Measurements from ENCODE around the gene FUNDC2.

- no peak for TF ChIP-seq CTCF (IDR thresholded peaks at IDR 0.05)
- no peak for TF ChIP-seq POLR2A (IDR thresholded peaks at IDR 0.05)
These were observed 6.1 kb upstream of the FUNDC2 start for GRCh38 chrX:155020591-155020990.

Data from adrenal gland (tissue), 5 donors.